Neural progenitor cell (in vitro differentiated cells): Measurements from ENCODE around the gene FRAS1.

ENCODE experiments used
- CTCF ChIP-seq: fragments of 200-600 bp; sonication (generic); IDR thresholded peaks from 2 replicates; pipeline ENCODE4 v1.5.1; 2017; ENCODE audit warnings: antibody characterized with exemption, mild to moderate bottlenecking
- EZH2 ChIP-seq: fragments of 200-600 bp; sonication (generic); IDR thresholded peaks from 2 replicates; pipeline ENCODE4 v1.6.1; 2017; ENCODE audit warnings: antibody characterized with exemption, mild to moderate bottlenecking, moderate library complexity
- EZH2phosphoT487 ChIP-seq: fragments of 200-600 bp; sonication (generic); IDR thresholded peaks from 2 replicates; pipeline ENCODE4 v1.6.1; 2017; ENCODE audit warnings: antibody characterized with exemption

- TF ChIP-seq CTCF, result no peak
- no peak for TF ChIP-seq EZH2
- TF ChIP-seq EZH2phosphoT487, result no peak
Observed at GRCh38 chr4:78320349-78320935, 263.3 kb downstream of the FRAS1 start.
